ENCODE results near the gene ATF7IP. TPM values are rescaled to one million over a fixed set of nuclear protein-coding genes. Genes with fewer than 3 reads are reported as not detected.

Gene ATF7IP
- total and polyA plus RNA-seq, 12 donors = 4.0 to 85.8 (median 66.2) TPM

GRCh38 chr12:14410177-14410576, 44.7 kb downstream of the ATF7IP start:
- Histone ChIP-seq H3K27ac (no peak overlapping the region), H3K9me3 (peaks cover 0 to 13% (median 0%) of the 10 kb centered on the region in 11 donors), H3K36me3 (no peaks in the 10 kb centered on the region), H3K4me3 (no peak overlapping the region), H3K27me3 (no peaks in the 10 kb centered on the region), H3K4me1 (peaks cover 0 to 75% (median 33%) of the 10 kb centered on the region in 9 donors)
- TF ChIP-seq, protein P1, sequence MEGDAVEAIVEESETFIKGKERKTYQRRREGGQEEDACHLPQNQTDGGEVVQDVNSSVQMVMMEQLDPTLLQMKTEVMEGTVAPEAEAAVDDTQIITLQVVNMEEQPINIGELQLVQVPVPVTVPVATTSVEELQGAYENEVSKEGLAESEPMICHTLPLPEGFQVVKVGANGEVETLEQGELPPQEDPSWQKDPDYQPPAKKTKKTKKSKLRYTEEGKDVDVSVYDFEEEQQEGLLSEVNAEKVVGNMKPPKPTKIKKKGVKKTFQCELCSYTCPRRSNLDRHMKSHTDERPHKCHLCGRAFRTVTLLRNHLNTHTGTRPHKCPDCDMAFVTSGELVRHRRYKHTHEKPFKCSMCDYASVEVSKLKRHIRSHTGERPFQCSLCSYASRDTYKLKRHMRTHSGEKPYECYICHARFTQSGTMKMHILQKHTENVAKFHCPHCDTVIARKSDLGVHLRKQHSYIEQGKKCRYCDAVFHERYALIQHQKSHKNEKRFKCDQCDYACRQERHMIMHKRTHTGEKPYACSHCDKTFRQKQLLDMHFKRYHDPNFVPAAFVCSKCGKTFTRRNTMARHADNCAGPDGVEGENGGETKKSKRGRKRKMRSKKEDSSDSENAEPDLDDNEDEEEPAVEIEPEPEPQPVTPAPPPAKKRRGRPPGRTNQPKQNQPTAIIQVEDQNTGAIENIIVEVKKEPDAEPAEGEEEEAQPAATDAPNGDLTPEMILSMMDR (IDR thresholded peaks at IDR 0.05) = no peak
- ATAC-seq (no peak), DNase-seq (no peak)
- intact Hi-C loops (cut with DNase I) = loop anchor here in 2 of 10 donors (10.0 kb wide), 1 partner anchor 45 kb away; the partner anchor contains the start of gene ATF7IP (in 2 of the 2)
- WGBS, 2 donors = 86% methylated on average over 5 of the region's 5 CpGs

- ATAC-seq (no peak), DNase-seq (no peak)
- Histone ChIP-seq H3K4me3 (no peak overlapping the region), H3K27ac (peak overlapping the region in 1 of 10 donors; percentile 48), H3K4me1 (peaks cover 0 to 79% (median 40%) of the 10 kb centered on the region in 9 donors), H3K36me3 (no peaks in the 10 kb centered on the region), H3K27me3 (no peaks in the 10 kb centered on the region), H3K9me3 (peaks cover 0 to 13% (median 0%) of the 10 kb centered on the region in 11 donors)
- intact Hi-C loops (cut with DNase I) = loop anchor here in 2 of 10 donors (10.0 kb wide), 1 partner anchor 46 kb away; the partner anchor contains the start of gene ATF7IP (in 2 of the 2)
- 92 to 95% methylated on average over 6 of the region's 6 CpGs for WGBS, 2 donors
- TF ChIP-seq, protein P1 (IDR thresholded peaks at IDR 0.05) = no peak
Observed at GRCh38 chr12:14410841-14411569, 45.5 kb downstream of the ATF7IP start.

DNA sequence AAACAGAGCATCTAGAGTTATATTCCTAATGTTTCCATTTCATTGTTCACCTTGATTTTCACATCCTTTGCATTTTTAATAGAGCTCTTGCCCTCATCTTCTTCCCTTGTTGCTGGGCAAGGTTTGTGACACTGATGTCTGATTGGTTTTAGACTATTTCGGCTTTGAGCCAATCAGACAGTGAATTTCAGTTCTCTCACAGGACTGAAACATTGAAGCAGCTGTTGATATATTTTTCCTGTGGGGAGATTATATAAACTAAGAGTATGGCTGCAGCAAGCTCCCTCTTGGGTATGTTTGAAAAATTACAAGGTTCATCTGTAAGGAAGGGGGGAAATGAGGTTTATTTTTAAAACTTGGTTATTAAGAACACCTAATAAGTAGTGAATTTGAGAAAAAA, 51.2 kb downstream of the ATF7IP start:
- peaks cover 0 to 87% (median 62%) of the 10 kb centered on the region in 9 donors for H3K4me1 ChIP-seq
- H3K36me3 ChIP-seq = peaks cover 0 to 15% (median 0%) of the 10 kb centered on the region in 9 donors
- peak overlapping the region in 7 of 10 donors; percentile 24 to 68 (median 48) for H3K27ac ChIP-seq
- ATAC-seq (peak; percentile 36 to 61 (median 52)), DNase-seq (peak in 1 of 2 donors; percentile 32)
- H3K27me3 ChIP-seq = no peaks in the 10 kb centered on the region
- TF ChIP-seq, protein P1 (IDR thresholded peaks at IDR 0.05) = peak in 4 of 9 donors; percentile 20 to 40 (median 27)
- peak overlapping the region in 2 of 10 donors; percentile 8 to 10 for H3K4me3 ChIP-seq
- WGBS, 2 donors = 40 to 44% methylated on average over 1 of the region's 1 CpG
- peaks cover 0 to 19% (median 0%) of the 10 kb centered on the region in 11 donors for H3K9me3 ChIP-seq
- intact Hi-C loops (cut with DNase I) = loop anchor here in 5 of 10 donors (2.0 to 10.0 kb wide), 4 partner anchors 49 to 160 kb away; partner anchors contain the start of gene ATF7IP (in 5 of the 5)

GRCh38 chr12:14417715-14418114, 52.2 kb downstream of the ATF7IP start:
- Histone ChIP-seq H3K4me3 (peak overlapping the region in 6 of 10 donors; percentile 6 to 31 (median 16)), H3K36me3 (peaks cover 0 to 18% (median 0%) of the 10 kb centered on the region in 9 donors), H3K27me3 (no peaks in the 10 kb centered on the region), H3K4me1 (peaks cover 0 to 90% (median 66%) of the 10 kb centered on the region in 9 donors), H3K27ac (peak overlapping the region in 7 of 10 donors; percentile 4 to 68 (median 48)), H3K9me3 (peaks cover 0 to 26% (median 3%) of the 10 kb centered on the region in 11 donors)
- intact Hi-C loops (cut with DNase I) = loop anchor here in 6 of 10 donors (1.0 to 10.0 kb wide), 6 partner anchors 50 to 161 kb away; partner anchors contain the start of gene ATF7IP (in 5 of the 6)
- TF ChIP-seq, protein P1 (IDR thresholded peaks at IDR 0.05) = no peak
- WGBS, 2 donors = 61 to 63% methylated on average over 3 of the region's 3 CpGs
- DNase-seq (peak; percentile 29 to 79), ATAC-seq (peak in 7 of 8 donors; percentile 78 to 91 (median 87))
